Astrocyte (in vitro differentiated cells and primary cell): ENCODE measurements around the gene STXBP5.

Source experiments
- CTCF ChIP-seq: IDR thresholded peaks from 2 replicates; pipeline ENCODE4 v1.5.1; 2011; ENCODE audit warnings: low read depth, mild to moderate bottlenecking, inconsistent platforms, low read length, moderate library complexity; ENCODE audit not compliant: insufficient read depth
- EZH2 ChIP-seq: IDR thresholded peaks from 2 replicates; pipeline ENCODE4 v1.6.1; 2012; ENCODE audit warnings: mild to moderate bottlenecking, low read length, inconsistent platforms; ENCODE audit not compliant: insufficient read depth

- TF ChIP-seq CTCF (peak; percentile 64), EZH2 (no peak)
Observed at GRCh38 chr6:147382945-147383554, 178.8 kb downstream of the STXBP5 start.
